ENCODE results near the gene OPALIN.

OPALIN gene

DNA sequence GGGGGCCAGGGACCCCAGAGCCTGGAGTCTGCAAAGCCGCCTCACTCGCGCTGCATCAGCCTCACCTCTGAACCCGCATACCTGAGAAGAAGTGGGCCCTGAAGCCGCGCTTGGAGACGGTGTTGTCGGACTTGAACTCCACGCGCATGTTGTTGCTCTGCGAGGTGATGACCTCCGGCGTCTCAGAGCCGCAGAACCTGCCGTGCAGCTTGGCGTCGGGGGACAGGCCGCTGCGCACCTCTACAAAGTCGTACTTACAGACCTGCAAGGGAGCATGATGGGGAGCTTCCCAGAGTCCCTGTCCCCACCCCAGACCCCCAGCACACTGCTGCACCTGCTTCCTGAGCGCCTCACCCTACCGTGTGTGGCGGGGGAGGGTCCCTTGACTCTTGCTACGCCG, 25.7 kb upstream of the OPALIN start:
- ChIA-PET POLR2A (no interaction called here), CTCF (interaction anchor here (0.9 to 3.7 kb wide), 3 partner anchors 9 to 13 kb away, joined by 3 to 22 read pairs (median 4); no protein-coding TSS in a partner anchor)
- Histone ChIP-seq H3K4me1 (ENCODE audit: control extremely low read depth in 1 of 4, control insufficient read depth in 4 of 4, insufficient read depth in 4 of 4, low read length in 3 of 4) (no peaks in the 10 kb centered on the region), H3K27ac (ENCODE audit: insufficient read depth in 1 of 2, low read depth in 1 of 2, low read length in 2 of 2, poor library complexity in 1 of 2, severe bottlenecking in 2 of 2) (no peak overlapping the region), H3K4me3 (ENCODE audit: control insufficient read depth in 1 of 7, extremely low read depth in 1 of 7, insufficient read depth in 4 of 7, low read depth in 2 of 7, low read length in 6 of 7) (no peak overlapping the region), H3K27me3 (replicated peaks in 2 of 5; ENCODE audit: control insufficient read depth in 4 of 5, insufficient read depth in 5 of 5, low read length in 4 of 5) (peaks cover 0 to 9% (median 2%) of the 10 kb centered on the region in 5 experiments), H3K36me3 (ENCODE audit: control insufficient read depth in 4 of 4, insufficient read depth in 4 of 4, low read length in 3 of 4) (no peaks in the 10 kb centered on the region), H3K9me3 (ENCODE audit: control extremely low read depth in 1 of 5, control insufficient read depth in 4 of 5, insufficient read depth in 2 of 5, low read depth in 1 of 5, low read length in 4 of 5) (peaks cover 0 to 3% (median 0%) of the 10 kb centered on the region in 5 experiments)
- 80% methylated on average over 25 of the region's 25 CpGs for WGBS (ENCODE audit: insufficient coverage)
- DNase-seq, result no peak

DNA sequence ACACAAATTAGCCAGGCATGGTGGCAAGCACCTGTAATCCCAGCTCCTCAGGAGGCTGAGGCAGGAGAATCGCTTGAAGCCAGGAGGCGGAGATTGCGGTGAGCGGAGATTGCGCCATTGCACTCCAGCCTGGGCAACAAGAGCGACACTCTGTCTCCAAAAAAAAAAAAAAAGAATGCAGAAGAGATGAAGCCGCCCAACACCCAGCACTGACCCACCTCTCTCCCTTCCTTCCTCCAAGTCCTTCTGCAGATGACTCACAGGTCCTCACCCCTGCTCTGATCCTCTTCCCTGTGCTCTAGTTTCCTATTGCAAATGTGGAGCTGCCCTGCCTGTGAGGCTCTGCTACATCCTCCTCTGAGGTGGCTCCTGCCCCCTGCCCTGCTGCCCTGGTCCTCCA, 22.0 kb upstream of the OPALIN start:
- H3K27ac ChIP-seq (ENCODE audit: insufficient read depth in 1 of 2, low read depth in 1 of 2, low read length in 2 of 2, poor library complexity in 1 of 2, severe bottlenecking in 2 of 2), result no peak overlapping the region
- peak in 2 of 3 donors; percentile 13 to 21 for DNase-seq
- WGBS (ENCODE audit: insufficient coverage), result 93% methylated on average over 3 of the region's 7 CpGs
- H3K4me3 ChIP-seq (ENCODE audit: control insufficient read depth in 1 of 7, extremely low read depth in 1 of 7, insufficient read depth in 4 of 7, low read depth in 2 of 7, low read length in 6 of 7), result no peak overlapping the region
- no peaks in the 10 kb centered on the region for H3K4me1 ChIP-seq (ENCODE audit: control extremely low read depth in 1 of 4, control insufficient read depth in 4 of 4, insufficient read depth in 4 of 4, low read length in 3 of 4)
- no peaks in the 10 kb centered on the region for H3K36me3 ChIP-seq (ENCODE audit: control insufficient read depth in 4 of 4, insufficient read depth in 4 of 4, low read length in 3 of 4)
- H3K9me3 ChIP-seq (ENCODE audit: control extremely low read depth in 1 of 5, control insufficient read depth in 4 of 5, insufficient read depth in 2 of 5, low read depth in 1 of 5, low read length in 4 of 5), result peaks cover 0 to 3% (median 0%) of the 10 kb centered on the region in 5 experiments
- peaks cover 0 to 8% (median 2%) of the 10 kb centered on the region in 5 experiments for H3K27me3 ChIP-seq (replicated peaks in 2 of 5; ENCODE audit: control insufficient read depth in 4 of 5, insufficient read depth in 5 of 5, low read length in 4 of 5)
- ChIA-PET POLR2A (interaction anchor here (0.6 kb wide), 1 partner anchor 90 kb away, joined by 3 read pairs; no protein-coding TSS in a partner anchor), CTCF (no interaction called here)

DNA sequence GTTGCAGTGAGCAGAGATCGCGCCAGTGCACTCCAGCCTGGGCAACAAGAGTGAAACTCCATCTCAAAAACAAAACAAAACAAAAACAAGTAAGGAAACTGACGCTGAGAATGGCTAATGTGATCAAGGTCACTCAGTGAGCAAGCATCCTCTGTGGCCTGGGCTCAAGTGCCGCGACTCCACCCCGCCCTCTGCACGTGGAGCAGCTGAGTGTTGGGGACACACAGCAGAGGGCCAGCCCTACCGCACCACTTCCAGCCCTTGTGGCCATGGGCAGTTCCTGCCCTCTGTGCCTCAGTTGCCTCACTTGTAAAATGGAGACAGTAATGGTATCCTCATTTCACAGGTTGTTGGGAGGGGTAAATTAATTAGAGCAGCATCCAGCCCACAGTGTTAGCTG, 21.0 kb upstream of the OPALIN start:
- ChIA-PET POLR2A (no interaction called here), CTCF (interaction anchor here (1.0 kb wide), 1 partner anchor 14 kb away, joined by 3 read pairs; no protein-coding TSS in a partner anchor)
- Histone ChIP-seq H3K36me3 (ENCODE audit: control insufficient read depth in 4 of 4, insufficient read depth in 4 of 4, low read length in 3 of 4) (no peaks in the 10 kb centered on the region), H3K27me3 (replicated peaks in 2 of 5; ENCODE audit: control insufficient read depth in 4 of 5, insufficient read depth in 5 of 5, low read length in 4 of 5) (peaks cover 0 to 2% (median 0%) of the 10 kb centered on the region in 5 experiments), H3K4me1 (ENCODE audit: control extremely low read depth in 1 of 4, control insufficient read depth in 4 of 4, insufficient read depth in 4 of 4, low read length in 3 of 4) (peaks cover 0 to 7% (median 5%) of the 10 kb centered on the region in 4 experiments), H3K4me3 (ENCODE audit: control insufficient read depth in 1 of 7, extremely low read depth in 1 of 7, insufficient read depth in 4 of 7, low read depth in 2 of 7, low read length in 6 of 7) (no peak overlapping the region), H3K27ac (ENCODE audit: insufficient read depth in 1 of 2, low read depth in 1 of 2, low read length in 2 of 2, poor library complexity in 1 of 2, severe bottlenecking in 2 of 2) (no peak overlapping the region), H3K9me3 (ENCODE audit: control extremely low read depth in 1 of 5, control insufficient read depth in 4 of 5, insufficient read depth in 2 of 5, low read depth in 1 of 5, low read length in 4 of 5) (no peaks in the 10 kb centered on the region)
- WGBS (ENCODE audit: insufficient coverage), result 90% methylated on average over 3 of the region's 8 CpGs
- no peak for DNase-seq

DNA sequence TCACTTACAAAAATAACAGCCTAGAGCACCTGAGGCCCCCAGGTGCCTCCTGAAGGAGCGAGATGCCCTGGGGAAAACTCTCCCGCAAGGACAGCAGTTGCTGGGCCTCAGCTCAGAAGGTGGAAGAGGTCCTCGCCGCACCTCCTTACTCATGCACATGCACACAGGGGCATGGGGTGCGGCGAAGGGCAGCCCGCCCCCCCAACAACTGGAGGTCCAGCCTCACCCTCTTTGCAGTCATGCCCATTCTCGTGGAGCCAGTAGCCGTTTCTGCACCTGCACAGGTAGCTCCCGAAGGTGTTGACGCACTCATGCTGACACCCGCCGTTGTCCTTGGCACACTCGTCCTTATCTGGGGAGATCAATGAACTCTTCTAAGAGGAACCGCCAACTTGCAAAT, 19.9 kb upstream of the OPALIN start:
- no peaks in the 10 kb centered on the region for H3K9me3 ChIP-seq (ENCODE audit: control extremely low read depth in 1 of 5, control insufficient read depth in 4 of 5, insufficient read depth in 2 of 5, low read depth in 1 of 5, low read length in 4 of 5)
- WGBS (ENCODE audit: insufficient coverage), result 94% methylated on average over 15 of the region's 15 CpGs
- CTCF ChIA-PET, result interaction anchor here (1.0 to 5.6 kb wide), 3 partner anchors 13 to 31 kb away, joined by 3 to 29 read pairs (median 3); no protein-coding TSS in a partner anchor

DNA sequence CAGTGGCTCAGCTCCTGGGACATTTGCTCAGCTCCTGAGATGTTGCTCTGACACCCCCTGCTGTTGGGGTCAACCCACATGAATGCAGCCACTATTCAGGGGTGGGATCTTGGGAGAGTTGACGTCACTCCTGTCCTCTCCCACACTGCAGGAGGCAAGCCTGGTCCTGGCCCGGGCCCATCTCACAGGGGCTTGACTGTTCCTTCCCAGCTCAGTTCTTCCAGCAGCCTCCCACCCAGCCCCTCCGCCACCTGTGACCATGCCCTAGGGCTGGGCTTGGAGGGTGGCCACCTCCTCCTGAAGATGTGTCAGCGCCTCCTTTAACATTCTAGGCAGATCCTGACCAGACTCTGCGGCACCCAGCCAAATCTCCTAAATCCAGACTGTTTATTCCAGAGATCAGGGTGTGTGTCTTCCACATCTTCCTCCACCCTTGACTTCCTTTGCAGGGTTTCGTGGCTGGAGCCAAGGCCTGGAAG, 19.1 kb upstream of the OPALIN start:
- Histone ChIP-seq H3K27ac (ENCODE audit: insufficient read depth in 1 of 2, low read depth in 1 of 2, low read length in 2 of 2, poor library complexity in 1 of 2, severe bottlenecking in 2 of 2) (no peak overlapping the region), H3K4me3 (ENCODE audit: control insufficient read depth in 1 of 7, extremely low read depth in 1 of 7, insufficient read depth in 4 of 7, low read depth in 2 of 7, low read length in 6 of 7) (no peak overlapping the region), H3K27me3 (replicated peaks in 2 of 5; ENCODE audit: control insufficient read depth in 4 of 5, insufficient read depth in 5 of 5, low read length in 4 of 5) (peaks cover 0 to 2% (median 0%) of the 10 kb centered on the region in 5 experiments), H3K36me3 (ENCODE audit: control insufficient read depth in 4 of 4, insufficient read depth in 4 of 4, low read length in 3 of 4) (no peaks in the 10 kb centered on the region), H3K4me1 (ENCODE audit: control extremely low read depth in 1 of 4, control insufficient read depth in 4 of 4, insufficient read depth in 4 of 4, low read length in 3 of 4) (peaks cover 0 to 10% (median 5%) of the 10 kb centered on the region in 4 experiments), H3K9me3 (ENCODE audit: control extremely low read depth in 1 of 5, control insufficient read depth in 4 of 5, insufficient read depth in 2 of 5, low read depth in 1 of 5, low read length in 4 of 5) (no peaks in the 10 kb centered on the region)
- POLR2A ChIA-PET, result no interaction called here
- DNase-seq, result no peak
- 93% methylated on average over 6 of the region's 6 CpGs for WGBS (ENCODE audit: insufficient coverage)
- CTCF ChIA-PET, result interaction anchor here (1.0 to 5.6 kb wide), 7 partner anchors 9 to 179 kb away, joined by 3 to 29 read pairs (median 4); no protein-coding TSS in a partner anchor

More for the DNA sequence above, 19.9 kb upstream of the OPALIN start:
- H3K27ac ChIP-seq (ENCODE audit: insufficient read depth in 1 of 2, low read depth in 1 of 2, low read length in 2 of 2, poor library complexity in 1 of 2, severe bottlenecking in 2 of 2), result no peak overlapping the region
- H3K4me1 ChIP-seq (ENCODE audit: control extremely low read depth in 1 of 4, control insufficient read depth in 4 of 4, insufficient read depth in 4 of 4, low read length in 3 of 4), result peaks cover 0 to 10% (median 5%) of the 10 kb centered on the region in 4 experiments
- H3K4me3 ChIP-seq (ENCODE audit: control insufficient read depth in 1 of 7, extremely low read depth in 1 of 7, insufficient read depth in 4 of 7, low read depth in 2 of 7, low read length in 6 of 7), result no peak overlapping the region
- POLR2A ChIA-PET, result interaction anchor here (0.6 kb wide), 1 partner anchor 33 kb away, joined by 4 read pairs; no protein-coding TSS in a partner anchor
- no peaks in the 10 kb centered on the region for H3K36me3 ChIP-seq (ENCODE audit: control insufficient read depth in 4 of 4, insufficient read depth in 4 of 4, low read length in 3 of 4)
- peaks cover 0 to 2% (median 0%) of the 10 kb centered on the region in 5 experiments for H3K27me3 ChIP-seq (replicated peaks in 2 of 5; ENCODE audit: control insufficient read depth in 4 of 5, insufficient read depth in 5 of 5, low read length in 4 of 5)
- DNase-seq, result no peak

DNA sequence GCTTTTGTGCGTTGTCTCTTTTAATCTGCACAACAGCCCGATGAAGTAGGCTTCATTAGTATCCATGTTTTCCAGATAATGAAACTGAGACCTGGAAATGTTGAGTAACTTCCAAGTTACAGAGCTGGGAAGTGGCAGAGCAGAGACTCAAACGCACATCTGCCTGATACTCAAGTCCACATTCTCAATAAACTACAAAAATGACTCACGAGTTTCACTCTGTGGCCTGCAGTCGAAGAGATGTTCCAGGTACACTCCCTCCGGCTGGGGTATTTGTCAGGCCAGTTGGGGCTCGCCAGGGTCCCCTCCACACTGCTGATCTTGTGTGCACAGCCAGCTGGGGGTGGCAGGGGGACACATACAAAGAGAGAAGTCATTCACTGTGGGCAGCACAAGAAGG, 17.7 kb upstream of the OPALIN start:
- POLR2A ChIA-PET, result no interaction called here

More for the DNA sequence above, 17.7 kb upstream of the OPALIN start:
- H3K27ac ChIP-seq (ENCODE audit: insufficient read depth in 1 of 2, low read depth in 1 of 2, low read length in 2 of 2, poor library complexity in 1 of 2, severe bottlenecking in 2 of 2), result no peak overlapping the region
- DNase-seq, result no peak
- peaks cover 0 to 5% (median 0%) of the 10 kb centered on the region in 5 experiments for H3K27me3 ChIP-seq (replicated peaks in 2 of 5; ENCODE audit: control insufficient read depth in 4 of 5, insufficient read depth in 5 of 5, low read length in 4 of 5)
- no peaks in the 10 kb centered on the region for H3K9me3 ChIP-seq (ENCODE audit: control extremely low read depth in 1 of 5, control insufficient read depth in 4 of 5, insufficient read depth in 2 of 5, low read depth in 1 of 5, low read length in 4 of 5)
- CTCF ChIA-PET, result interaction anchor here (1.0 to 5.6 kb wide), 7 partner anchors 8 to 180 kb away, joined by 3 to 29 read pairs (median 6); no protein-coding TSS in a partner anchor
- 93% methylated on average over 5 of the region's 7 CpGs for WGBS (ENCODE audit: insufficient coverage)
- no peaks in the 10 kb centered on the region for H3K36me3 ChIP-seq (ENCODE audit: control insufficient read depth in 4 of 4, insufficient read depth in 4 of 4, low read length in 3 of 4)
- no peak overlapping the region for H3K4me3 ChIP-seq (ENCODE audit: control insufficient read depth in 1 of 7, extremely low read depth in 1 of 7, insufficient read depth in 4 of 7, low read depth in 2 of 7, low read length in 6 of 7)
- peaks cover 0 to 10% (median 5%) of the 10 kb centered on the region in 4 experiments for H3K4me1 ChIP-seq (ENCODE audit: control extremely low read depth in 1 of 4, control insufficient read depth in 4 of 4, insufficient read depth in 4 of 4, low read length in 3 of 4)

Data from common myeloid progenitor, CD34-positive (primary cell).